GM21528 (cell line): ENCODE results near the gene TEKTIP1.
"Not testable (repeated sequence)": the region's sequence is repeated elsewhere in the genome, so short reads cannot be mapped to it uniquely, and the experiment has no call there.

Experiments
- ATAC-seq: cut with Tn5 transposase; IDR thresholded peaks from one replicate; pipeline ENCODE4 v1.9.1; 2021; ENCODE audit warnings: mild to moderate bottlenecking, moderate library complexity; ENCODE audit not compliant: unreplicated experiment, low FRiP score

Gene TEKTIP1

GRCh38 chr19:3522421-3523360, 16.3 kb upstream of the TEKTIP1 start:
- no peak for ATAC-seq

GRCh38 chr19:3523361-3524077, 15.5 kb upstream of the TEKTIP1 start:
- no peak for ATAC-seq

GRCh38 chr19:3524078-3524842, 14.7 kb upstream of the TEKTIP1 start:
- no peak for ATAC-seq

- no peak for ATAC-seq
Observed at GRCh38 chr19:3524904-3525451, 14.0 kb upstream of the TEKTIP1 start.

- ATAC-seq = no peak
Observed at GRCh38 chr19:3526507-3527237, 12.3 kb upstream of the TEKTIP1 start.

- no peak for ATAC-seq
Observed at GRCh38 chr19:3527238-3527910, 11.6 kb upstream of the TEKTIP1 start.

GRCh38 chr19:3528080-3528479, 10.9 kb upstream of the TEKTIP1 start:
- no peak for ATAC-seq

- no peak for ATAC-seq
Observed at GRCh38 chr19:3528539-3529211, 10.3 kb upstream of the TEKTIP1 start.

- ATAC-seq = not testable (repeated sequence)
Observed at GRCh38 chr19:3529299-3529698, 9.7 kb upstream of the TEKTIP1 start.

GRCh38 chr19:3530389-3530788, 8.6 kb upstream of the TEKTIP1 start:
- ATAC-seq = no peak

- no peak for ATAC-seq
Observed at GRCh38 chr19:3531716-3532115, 7.3 kb upstream of the TEKTIP1 start.

- ATAC-seq = no peak
Observed at GRCh38 chr19:3532154-3532786, 6.7 kb upstream of the TEKTIP1 start.

- ATAC-seq = no peak
Observed at GRCh38 chr19:3533033-3533432, 5.9 kb upstream of the TEKTIP1 start.

- no peak for ATAC-seq
Observed at GRCh38 chr19:3533563-3534216, 5.3 kb upstream of the TEKTIP1 start.

- ATAC-seq = no peak
Observed at GRCh38 chr19:3534375-3535234, 4.4 kb upstream of the TEKTIP1 start.

- no peak for ATAC-seq
Observed at GRCh38 chr19:3535235-3535535, 3.8 kb upstream of the TEKTIP1 start.

- ATAC-seq = no peak
Observed at GRCh38 chr19:3535563-3535965, 3.4 kb upstream of the TEKTIP1 start.
